Heart right ventricle (tissue), 16 donors: ENCODE measurements around the gene RSPH9. TPM values are rescaled to one million over a fixed set of nuclear protein-coding genes. Genes with fewer than 3 reads are reported as not detected.

Source experiments
- ATAC-seq, 8 donors: fragments of 200-7000 bp; cut with Tn5 transposase; one replicate each; pipeline ENCODE4 v1.9.1; 2020; ENCODE audit warnings: mild to moderate bottlenecking in 8 of 8, moderate library complexity in 8 of 8, moderate number of reproducible peaks in 1 of 8
- DNase-seq, 2 donors: peaks; one replicate each; pipeline ENCODE4 v3.0.0-alpha.2; 2020
- H3K27ac ChIP-seq, 10 donors: fragments of 200-600 bp; sonication (generic) in 2 of 10; one replicate each; pipeline versions ENCODE4 v1.5.0 to v1.8.0; 2020 to 2022; ENCODE audit warnings: mild to moderate bottlenecking in 3 of 10
- H3K27me3 ChIP-seq, 7 donors: fragments of 200-600 bp; one replicate each; pipeline ENCODE4 v1.8.0; 2021 to 2022; ENCODE audit warnings: mild to moderate bottlenecking in 2 of 7
- H3K36me3 ChIP-seq, 9 donors: fragments of 200-600 bp; sonication (generic) in 1 of 9; one replicate each; pipeline versions ENCODE4 v1.5.0 to v1.8.0; 2020 to 2022; ENCODE audit warnings: mild to moderate bottlenecking in 2 of 9
- H3K4me1 ChIP-seq, 9 donors: fragments of 200-600 bp; sonication (generic) in 1 of 9; one replicate each; pipeline versions ENCODE4 v1.5.0 to v1.8.0; 2020 to 2022; ENCODE audit warnings: mild to moderate bottlenecking in 4 of 9
- H3K4me3 ChIP-seq, 10 donors: fragments of 200-600 bp; sonication (generic) in 2 of 10; one replicate each; pipeline versions ENCODE4 v1.5.0 to v1.8.0; 2020 to 2022; ENCODE audit warnings: mild to moderate bottlenecking in 7 of 10, moderate library complexity in 2 of 10
- H3K9me3 ChIP-seq, 11 donors: fragments of 200-600 bp in 10 of 11; sonication (generic) in 2 of 11; one replicate each; pipeline versions ENCODE4 v1.5.0 to v1.8.0; 2013 to 2022; ENCODE audit warnings: mild to moderate bottlenecking in 2 of 11, control low read depth in 1 of 11, moderate library complexity in 1 of 11
- CTCF ChIP-seq, 9 donors: fragments of 200-600 bp; sonication (generic) in 2 of 9; IDR thresholded peaks; one replicate each; pipeline versions ENCODE4 v1.5.0 to v1.8.0; 2021 to 2022; ENCODE audit warnings: antibody characterized with exemption in 9 of 9, mild to moderate bottlenecking in 5 of 9, moderate library complexity in 1 of 9
- WGBS, 2 donors: extraction: QIAGEN DNeasy Blood & Tissue Kit; methylation state at CpG; one replicate each; pipeline ENCODE4 v1.1.7; 2013; ENCODE audit warnings: inconsistent platforms in 1 of 2; 5-methylcytosine and 5-hydroxymethylcytosine counted together
- intact Hi-C, 10 donors: fragments of 100-400 bp; cut with DNase I; formaldehyde crosslinking; loops; one replicate each; pipeline versions ENCODE4 v1.11.1 to v1.14.2; 2022
- polyA plus RNA-seq, 2 donors: library from polyadenylated mRNA; stranded (reverse); fragments of 200-250 nt; gene quantifications; one replicate each; pipeline ENCODE4 v1.2.3, GENCODE V29; 2013
- total RNA-seq, 10 donors: library from RNA; stranded (reverse); fragmentation: NEBNext Ultra II Directional in 3 of 10; extraction: Animal tissue kit (Norgen Biotek cat#: 25700) in 3 of 10; gene quantifications; one replicate each; pipeline versions ENCODE4 v1.2.1 to v1.2.4, GENCODE V29; 2021 to 2023
- donor health status: Arrhythmogenic right ventricular cardiomyopathy.
- donor health status: ischemic (EF 13 %, LVEDD 7.1; RV severe dilation, severe dysfunction).
- donor health status: healthy with polysubstance abuse.
- donor health status: DM: no; HTN: yes; CAD: no.
- donor health status: DM: no; HTN: no; CAD: no.
- donor health status: ischemic (EF 25% LVEDD 6.9; RV normal size, moderate dysfunction).
- donor health status: ischemic (EF 25% LVEDD 5.7; RV mildly dilated, moderate dysfunction).
- donor health status: healthy.
- donor health status: DM: yes; HTN: yes; CAD: no.
- donor health status: Ischemic cardiomyopathy.
- donor health status: ischemic (EF 35%, LVEDD 5.7; RV mildly dilated, moderate dysfunction).
- donor health status: nonischemic (EF 11% LVEDD 7.7; RV severe dilation, severe dysfunction).
- donor health status: DM: yes; HTN: yes; CAD: no.
- donor health status: PGD.
- donor health status: ischemic (EF 29% LVEDD 5.4; RV normal size, mild dysfunction).
- donor health status: nonischemic (EF 23%, LVEDD 6.1; RV moderate dilation, normal function).

Gene RSPH9
- total and polyA plus RNA-seq, 12 donors: 0.09 to 0.45 (median 0.13) TPM; not detected in 5

GRCh38 chr6:43625393-43625992, 19.3 kb upstream of the RSPH9 start:
- ATAC-seq (no peak), DNase-seq (no peak)
- Histone ChIP-seq H3K27me3 (no peaks in the 10 kb centered on the region), H3K4me3 (no peak overlapping the region), H3K27ac (peak overlapping the region in 1 of 10 donors; percentile 99), H3K36me3 (peaks cover 0 to 61% (median 46%) of the 10 kb centered on the region in 9 donors), H3K4me1 (peaks cover 10 to 35% (median 25%) of the 10 kb centered on the region in 9 donors), H3K9me3 (no peaks in the 10 kb centered on the region)
- WGBS, 2 donors: 91 to 93% methylated on average over 16 of the region's 16 CpGs
- intact Hi-C loops: no loop called here
- no peak for TF ChIP-seq CTCF (IDR thresholded peaks at IDR 0.05)

- ATAC-seq (peak in 5 of 8 donors; percentile 2 to 31 (median 16)), DNase-seq (peak in 1 of 2 donors; percentile 90)
- intact Hi-C loops: no loop called here
- no peaks in the 10 kb centered on the region for H3K27me3 ChIP-seq
- H3K9me3 ChIP-seq: no peaks in the 10 kb centered on the region
- H3K27ac ChIP-seq: peak overlapping the region in 9 of 10 donors; percentile 4 to 99 (median 97)
- peaks cover 0 to 44% (median 30%) of the 10 kb centered on the region in 9 donors for H3K36me3 ChIP-seq
- 50 to 52% methylated on average over 5 of the region's 5 CpGs for WGBS, 2 donors
- no peak for TF ChIP-seq CTCF (IDR thresholded peaks at IDR 0.05)
- peaks cover 10 to 39% (median 29%) of the 10 kb centered on the region in 9 donors for H3K4me1 ChIP-seq
- H3K4me3 ChIP-seq: peak overlapping the region in 6 of 10 donors; percentile 77 to 98 (median 88)
These were observed 17.6 kb upstream of the RSPH9 start for GRCh38 chr6:43627008-43627825.

- Histone ChIP-seq H3K4me1 (peaks cover 10 to 39% (median 29%) of the 10 kb centered on the region in 9 donors), H3K27ac (peak overlapping the region; percentile 94 to 99 (median 98)), H3K36me3 (peaks cover 0 to 30% (median 18%) of the 10 kb centered on the region in 9 donors), H3K27me3 (no peaks in the 10 kb centered on the region), H3K4me3 (peak overlapping the region; percentile 75 to 98 (median 90)), H3K9me3 (no peaks in the 10 kb centered on the region)
- peak in 1 of 2 donors; percentile 59 for DNase-seq
- 0 to 1% methylated on average over 25 of the region's 25 CpGs for WGBS, 2 donors
- ATAC-seq: peak in 2 of 8 donors; percentile 7 to 10
- no peak for TF ChIP-seq CTCF (IDR thresholded peaks at IDR 0.05)
- intact Hi-C loops: no loop called here
These were observed 16.3 kb upstream of the RSPH9 start for GRCh38 chr6:43628393-43629103.

- Histone ChIP-seq H3K27ac (peak within 1 kb of the TSS; percentile 94 to 99 (median 98)), H3K4me1 (peaks cover 10 to 39% (median 29%) of the 10 kb centered on the region in 9 donors), H3K27me3 (no peaks in the 10 kb centered on the region), H3K4me3 (peak within 1 kb of the TSS; percentile 75 to 98 (median 90)), H3K36me3 (peaks cover 0 to 25% (median 16%) of the 10 kb centered on the region in 9 donors), H3K9me3 (no peaks in the 10 kb centered on the region)
- no peak for TF ChIP-seq CTCF (IDR thresholded peaks at IDR 0.05)
- intact Hi-C loops: no loop called here
- ATAC-seq (peak; percentile 92 to 95 (median 94)), DNase-seq (peak; percentile 99)
- 0 to 1% methylated on average over 42 to 46 of the region's 46 CpGs for WGBS, 2 donors
These were observed 15.7 kb upstream of the RSPH9 start, which contains the start of gene GTPBP2 for GRCh38 chr6:43629104-43629504. GTPBP2 (minus strand) TSS chr6:43629264; CDS start chr6:43629162, 102 bp downstream.
